Calu3 (cell line): ENCODE data around the gene LGALSL. TPM values are rescaled to one million over a fixed set of nuclear protein-coding genes. Genes with fewer than 3 reads are reported as not detected.
A peak's percentile ranks its signal among the peaks of the same experiment; 100 is the strongest.

Experiments used
- BruUV-seq: library from RNA; stranded (reverse); fragments of 400-500 nt; replicated peaks from 2 replicates; lab custom pipeline; 2021; lab: Mats Ljungman, UMichigan
- CTCF ChIA-PET: fragments of 300-600 bp; sonication (Branson Sonifier 250); formaldehyde crosslinking; loops from one replicate; lab custom pipeline; 2022; ENCODE audit warnings: antibody characterized with exemption; lab: Charles Lee
- DNase-seq: peaks from one replicate; pipeline ENCODE4 v3.0.0; 2022
- H3K27ac Mint-ChIP-seq: one replicate; pipeline ENCODE4 v1.8.0; 2022; ENCODE audit warnings: mixed read lengths; ENCODE audit not compliant: unreplicated experiment
- H3K27me3 Mint-ChIP-seq: one replicate; pipeline ENCODE4 v1.8.0; 2022; ENCODE audit warnings: mixed read lengths; ENCODE audit not compliant: unreplicated experiment
- H3K36me3 Mint-ChIP-seq: one replicate; pipeline ENCODE4 v1.8.0; 2022; ENCODE audit warnings: mild to moderate bottlenecking, moderate library complexity, mixed read lengths; ENCODE audit not compliant: insufficient read depth, unreplicated experiment
- H3K4me1 Mint-ChIP-seq: one replicate; pipeline ENCODE4 v1.8.0; 2022; ENCODE audit warnings: mild to moderate bottlenecking, low read depth, mixed read lengths; ENCODE audit not compliant: unreplicated experiment
- H3K4me3 Mint-ChIP-seq: one replicate; pipeline ENCODE4 v1.8.0; 2022; ENCODE audit warnings: mild to moderate bottlenecking, low read depth, moderate library complexity, mixed read lengths; ENCODE audit not compliant: unreplicated experiment
- H3K9me3 Mint-ChIP-seq: one replicate; pipeline ENCODE4 v1.8.0; 2022; ENCODE audit warnings: low read depth, mixed read lengths; ENCODE audit not compliant: unreplicated experiment
- intact Hi-C: fragments of 100-400 bp; cut with micrococcal nuclease; formaldehyde crosslinking; loops from one replicate; pipeline ENCODE4 v1.10.0; 2022; ENCODE audit not compliant: unreplicated experiment
- total RNA-seq: library from RNA; stranded (reverse); gene quantifications from 2 replicates; pipeline ENCODE4 v1.2.3, GENCODE V29; 2022
- TF ChIP-seq, protein P1 (sequence below): fragments of 200-600 bp; IDR thresholded peaks from one replicate; pipeline ENCODE4 v1.8.0; 2022; ENCODE audit warnings: antibody characterized with exemption; ENCODE audit not compliant: unreplicated experiment

The LGALSL gene
- total RNA-seq, 1 experiment from 2014 or later, result 12.1 TPM

DNA sequence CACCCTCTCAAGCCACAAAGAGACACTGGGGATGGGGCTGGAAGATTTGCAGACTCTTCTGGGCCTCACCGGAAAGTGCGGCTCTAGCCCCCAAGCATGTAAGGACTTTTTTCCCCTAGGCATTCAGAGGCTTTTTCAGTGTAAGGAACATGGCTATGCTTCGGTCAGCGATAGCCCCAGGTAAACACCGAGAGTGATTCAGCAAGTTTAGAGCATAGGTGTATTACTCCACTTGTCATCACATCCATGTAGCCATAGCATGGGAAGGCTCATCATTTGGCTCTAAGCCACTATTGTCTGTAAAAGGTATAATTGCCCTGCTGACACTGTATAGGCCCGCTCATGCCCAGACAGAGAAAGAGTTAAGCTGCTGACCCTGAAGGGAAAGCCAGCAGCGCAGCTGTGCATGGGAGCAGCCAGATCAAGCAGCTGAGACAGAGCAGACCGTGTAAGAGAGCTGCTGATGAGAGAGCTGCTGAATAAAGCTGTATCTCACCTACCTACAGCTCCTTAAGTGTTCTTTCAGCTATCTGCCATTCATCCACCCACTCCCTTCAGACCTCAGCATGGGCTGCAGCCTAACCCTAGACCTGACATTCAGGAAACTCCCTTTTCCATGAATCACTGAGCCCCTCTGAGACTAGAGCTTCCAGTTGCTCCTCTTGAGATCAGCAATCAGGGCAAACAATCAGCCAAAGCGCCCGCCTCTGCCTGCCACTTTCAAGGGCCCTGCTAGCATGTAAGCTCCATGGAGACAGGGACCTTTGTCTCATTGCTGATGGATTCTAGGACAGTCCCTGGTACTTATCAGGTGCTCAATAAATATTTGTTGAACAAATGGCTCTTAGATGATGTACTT, 25.5 kb downstream of the LGALSL start:
- H3K9me3 Mint-ChIP-seq, result no peaks in the 10 kb centered on the region
- H3K27me3 Mint-ChIP-seq, result no peaks in the 10 kb centered on the region
- TF ChIP-seq, protein P1, sequence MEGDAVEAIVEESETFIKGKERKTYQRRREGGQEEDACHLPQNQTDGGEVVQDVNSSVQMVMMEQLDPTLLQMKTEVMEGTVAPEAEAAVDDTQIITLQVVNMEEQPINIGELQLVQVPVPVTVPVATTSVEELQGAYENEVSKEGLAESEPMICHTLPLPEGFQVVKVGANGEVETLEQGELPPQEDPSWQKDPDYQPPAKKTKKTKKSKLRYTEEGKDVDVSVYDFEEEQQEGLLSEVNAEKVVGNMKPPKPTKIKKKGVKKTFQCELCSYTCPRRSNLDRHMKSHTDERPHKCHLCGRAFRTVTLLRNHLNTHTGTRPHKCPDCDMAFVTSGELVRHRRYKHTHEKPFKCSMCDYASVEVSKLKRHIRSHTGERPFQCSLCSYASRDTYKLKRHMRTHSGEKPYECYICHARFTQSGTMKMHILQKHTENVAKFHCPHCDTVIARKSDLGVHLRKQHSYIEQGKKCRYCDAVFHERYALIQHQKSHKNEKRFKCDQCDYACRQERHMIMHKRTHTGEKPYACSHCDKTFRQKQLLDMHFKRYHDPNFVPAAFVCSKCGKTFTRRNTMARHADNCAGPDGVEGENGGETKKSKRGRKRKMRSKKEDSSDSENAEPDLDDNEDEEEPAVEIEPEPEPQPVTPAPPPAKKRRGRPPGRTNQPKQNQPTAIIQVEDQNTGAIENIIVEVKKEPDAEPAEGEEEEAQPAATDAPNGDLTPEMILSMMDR, result no peak
- no peaks in the 10 kb centered on the region for H3K4me1 Mint-ChIP-seq
- no peak overlapping the region for H3K27ac Mint-ChIP-seq
- no peaks in the 10 kb centered on the region for H3K36me3 Mint-ChIP-seq
- CTCF ChIA-PET, result interaction anchor here (0.6 kb wide), 1 partner anchor 213 kb away, joined by 3 read pairs; no protein-coding TSS in a partner anchor
- no peak for DNase-seq
- intact Hi-C loops, result no loop called here
- BruUV-seq, result no TSS peak
- H3K4me3 Mint-ChIP-seq, result no peak overlapping the region

GRCh38 chr2:64481665-64482064, 27.7 kb downstream of the LGALSL start:
- no peak for DNase-seq
- CTCF ChIA-PET, result interaction anchor here (0.6 to 1.5 kb wide), 2 partner anchors 151 to 436 kb away, joined by 10 to 11 read pairs; no protein-coding TSS in a partner anchor
- Mint-ChIP-seq H3K27me3 (peaks cover 18% of the 10 kb centered on the region), H3K9me3 (no peaks in the 10 kb centered on the region), H3K4me3 (no peak overlapping the region), H3K36me3 (no peaks in the 10 kb centered on the region), H3K27ac (no peak overlapping the region), H3K4me1 (no peaks in the 10 kb centered on the region)
- TF ChIP-seq, protein P1, result no peak
- intact Hi-C loops, result no loop called here
- BruUV-seq, result no TSS peak

DNA sequence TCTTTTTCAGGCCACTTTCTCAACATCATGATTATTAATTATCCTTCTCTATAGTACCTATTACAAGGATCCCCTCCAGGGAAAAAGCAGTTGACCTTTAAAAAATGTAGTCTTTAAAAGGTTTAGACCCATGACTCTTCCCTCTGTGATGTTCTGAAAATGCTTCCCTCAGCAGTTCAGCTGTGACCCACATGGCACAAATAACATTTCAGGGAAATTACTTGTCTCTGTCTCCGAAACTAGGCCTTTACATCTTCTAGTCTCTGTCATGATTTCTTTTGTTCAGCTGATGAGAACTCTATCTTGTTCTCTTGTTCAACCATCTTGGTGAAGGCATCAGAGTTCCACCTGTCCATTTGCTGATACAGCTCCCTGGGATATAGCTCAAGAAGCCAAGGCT, 28.3 kb downstream of the LGALSL start:
- BruUV-seq, result no TSS peak
- no peaks in the 10 kb centered on the region for H3K9me3 Mint-ChIP-seq
- H3K27me3 Mint-ChIP-seq, result peaks cover 23% of the 10 kb centered on the region
- H3K4me1 Mint-ChIP-seq, result no peaks in the 10 kb centered on the region
- no peak for DNase-seq
- no peaks in the 10 kb centered on the region for H3K36me3 Mint-ChIP-seq
- CTCF ChIA-PET, result interaction anchor here (0.6 to 1.5 kb wide), 4 partner anchors 42 to 436 kb away, joined by 3 to 11 read pairs (median 6); partner anchors contain the start of gene AFTPH
- TF ChIP-seq, protein P1, result no peak
- H3K4me3 Mint-ChIP-seq, result no peak overlapping the region
- no peak overlapping the region for H3K27ac Mint-ChIP-seq
- intact Hi-C loops, result no loop called here

DNA sequence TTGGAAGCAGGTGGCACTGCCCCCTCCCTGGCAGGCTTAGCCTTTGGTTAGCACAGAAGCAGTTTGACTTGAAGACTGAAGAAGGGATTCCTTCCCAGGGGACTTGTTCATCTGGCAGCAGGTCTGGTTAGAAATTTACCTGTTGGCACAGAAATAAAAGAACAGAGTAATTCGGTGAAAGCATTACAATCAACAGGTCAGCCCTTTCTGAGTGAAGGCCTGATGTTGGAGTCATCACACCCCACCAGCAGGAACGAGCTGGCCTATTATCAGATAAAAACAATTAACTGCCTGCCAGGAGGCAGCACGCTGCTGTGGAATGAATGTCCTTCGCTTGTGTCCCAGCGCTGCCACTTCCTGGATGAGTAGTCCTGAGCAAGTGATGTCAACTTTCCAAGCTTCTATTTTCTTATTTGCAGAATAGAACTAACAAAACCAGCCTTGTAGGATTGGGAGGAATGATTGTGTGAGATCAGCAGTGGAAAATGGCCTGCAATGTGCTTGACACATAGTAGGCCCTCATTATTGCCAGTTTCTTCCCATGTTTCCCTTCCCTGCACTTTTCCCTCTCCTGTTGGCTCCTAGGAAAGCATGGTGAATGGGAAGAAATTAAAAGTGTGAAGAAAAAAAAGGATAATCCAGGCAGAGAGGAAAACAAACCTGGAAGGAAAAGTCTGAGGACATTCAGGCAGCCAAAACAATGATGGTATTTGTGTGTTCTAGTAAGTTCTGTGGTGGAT, 29.0 kb downstream of the LGALSL start:
- Mint-ChIP-seq H3K36me3 (no peaks in the 10 kb centered on the region), H3K9me3 (no peaks in the 10 kb centered on the region), H3K4me1 (no peaks in the 10 kb centered on the region), H3K4me3 (no peak overlapping the region), H3K27ac (no peak overlapping the region), H3K27me3 (peaks cover 26% of the 10 kb centered on the region)
- peak; percentile 40 for DNase-seq
- intact Hi-C loops, result no loop called here
- no TSS peak for BruUV-seq
- CTCF ChIA-PET, result interaction anchor here (0.7 to 1.5 kb wide), 3 partner anchors 42 to 332 kb away, joined by 3 to 10 read pairs (median 3); partner anchors contain the start of gene AFTPH
- TF ChIP-seq, protein P1, result no peak
